ENCODE measurements around the gene TFAP2A.

The TFAP2A gene

DNA sequence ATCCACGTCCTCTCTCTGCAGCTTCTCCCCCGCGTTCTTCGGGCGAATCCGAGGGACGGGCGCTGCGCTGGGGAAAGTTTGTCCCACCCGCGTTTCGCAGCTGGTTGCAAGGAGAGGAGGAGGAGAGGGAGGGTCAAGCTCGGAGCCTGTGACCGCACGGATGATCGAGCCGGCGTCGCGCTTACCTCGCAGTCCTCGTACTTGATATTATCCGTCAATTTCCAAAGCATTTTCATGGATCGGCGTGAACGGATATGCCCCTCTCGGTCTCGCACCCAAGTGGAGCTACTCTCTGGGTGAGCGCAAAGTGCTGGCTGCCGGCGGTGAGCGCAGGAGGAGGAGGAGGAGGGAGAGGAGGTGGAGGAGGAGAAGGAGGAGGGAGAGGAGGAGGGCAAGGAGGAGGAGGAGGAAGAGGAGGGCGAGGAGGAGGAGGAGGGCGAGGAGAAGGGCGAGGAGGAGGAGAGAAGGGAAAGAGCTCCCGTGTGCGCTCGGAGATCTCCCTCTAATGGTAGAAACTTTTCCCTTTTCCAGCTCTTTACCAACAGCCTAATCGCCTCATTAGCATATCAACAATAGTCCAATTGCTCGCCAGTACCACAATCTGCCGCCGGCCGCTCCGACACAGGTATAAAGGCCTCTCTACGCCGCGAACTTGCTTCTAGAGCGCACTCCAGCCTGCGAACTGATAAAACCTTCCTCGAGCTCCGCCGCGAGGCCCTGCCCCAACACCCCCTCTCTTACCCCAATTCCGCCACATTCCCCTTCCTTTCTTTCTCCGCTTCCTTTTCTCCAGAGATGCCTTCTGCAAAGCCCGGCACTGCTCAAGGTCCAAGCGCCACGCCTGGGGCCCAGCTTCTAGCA lies at the start of gene TFAP2A:
Gene TFAP2A (minus strand): TSS at position 319 of the 861 bp plus-strand sequence. CDS start 83 bp downstream, at position 236.
- no peak for DNase-seq (ENCODE audit: low read depth)

DNA sequence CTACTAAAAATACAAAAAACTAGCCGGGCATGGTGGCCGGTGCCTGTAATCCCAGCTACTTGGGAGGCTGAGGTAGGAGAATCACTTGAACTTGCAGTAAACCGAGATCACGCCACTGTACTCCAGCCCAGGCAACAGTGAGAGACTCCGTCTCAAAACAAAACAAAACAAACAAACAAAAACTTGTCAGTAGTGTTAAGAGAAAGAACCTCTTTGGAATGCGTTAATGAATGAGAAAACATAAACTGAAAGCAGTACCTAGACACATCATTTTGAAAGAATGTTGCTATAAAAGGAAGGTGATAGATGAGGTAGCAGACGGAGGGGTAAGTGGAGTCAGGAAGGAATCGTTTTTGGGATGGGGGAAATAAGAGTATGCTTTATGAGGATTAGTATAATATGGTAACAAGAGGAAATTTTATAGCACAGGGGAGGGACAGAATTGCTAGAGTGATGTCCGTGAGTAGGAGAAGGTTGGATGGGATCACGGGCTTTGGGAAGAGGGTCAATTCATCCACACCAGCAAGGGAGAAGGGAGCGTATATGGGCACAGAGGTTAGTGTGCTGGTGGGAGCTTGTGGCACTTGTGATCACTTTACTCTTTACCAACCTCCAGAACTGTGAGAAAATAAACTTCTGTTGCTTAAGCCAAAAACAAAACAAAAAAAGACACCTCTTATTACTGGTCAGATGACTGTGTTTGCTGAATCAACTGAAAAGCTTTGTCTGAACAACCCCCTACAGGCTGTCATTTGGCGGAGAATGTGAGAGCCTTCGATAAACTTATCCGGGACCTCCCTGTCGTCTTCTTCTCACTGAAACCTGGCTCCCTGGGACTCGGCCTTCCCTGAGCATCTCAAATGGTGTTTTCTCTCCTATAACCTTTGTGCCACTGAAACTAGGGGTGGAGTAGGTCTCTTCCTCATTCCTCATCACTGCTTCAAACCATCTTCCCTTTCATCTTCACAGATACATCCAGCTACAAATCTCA lies 48.9 kb upstream of the TFAP2A start:
- no peak for DNase-seq (ENCODE audit: low read depth)

DNA sequence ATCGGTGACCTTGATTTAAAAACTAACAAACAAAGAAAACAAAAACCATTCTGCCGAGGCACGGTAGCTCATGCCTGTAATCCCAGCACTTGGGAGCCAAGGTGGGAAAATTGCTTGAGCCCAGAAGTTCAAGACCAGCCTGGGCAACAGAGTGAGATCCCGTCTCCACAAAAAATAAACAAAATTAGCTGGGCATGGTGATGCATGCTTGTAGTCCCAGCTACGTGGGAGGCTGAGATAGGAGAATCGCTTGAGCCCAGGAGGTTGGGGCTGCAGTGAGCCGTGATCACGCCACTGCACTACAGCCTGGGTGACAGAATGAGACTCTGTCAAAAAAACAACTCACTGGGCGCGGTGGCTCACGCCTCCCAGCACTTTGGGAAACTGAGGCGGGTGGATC lies 48.2 kb upstream of the TFAP2A start:
- no peak for DNase-seq (ENCODE audit: low read depth)

DNA sequence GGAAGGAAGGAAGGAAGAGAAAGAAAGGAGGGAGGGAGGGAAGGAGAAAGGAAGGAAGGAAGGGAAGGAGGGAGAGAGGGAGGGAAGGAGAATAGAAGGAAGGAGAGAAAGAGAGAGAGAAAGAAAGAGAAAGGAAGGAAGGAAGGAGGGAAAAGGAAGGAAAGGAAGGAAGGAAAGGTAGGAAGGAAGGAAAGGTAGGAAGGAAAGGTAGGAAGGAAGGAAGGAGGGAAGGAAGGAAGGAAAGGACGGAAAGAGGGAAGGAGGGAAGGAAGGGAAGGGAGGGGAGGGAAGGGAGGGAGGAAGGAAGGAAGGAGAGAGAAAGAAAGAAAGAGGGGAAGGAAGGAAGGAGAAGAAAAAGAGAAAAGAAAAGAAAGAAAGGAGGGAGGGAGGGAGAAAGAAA lies 47.0 kb upstream of the TFAP2A start:
- no peak for DNase-seq (ENCODE audit: low read depth)

DNA sequence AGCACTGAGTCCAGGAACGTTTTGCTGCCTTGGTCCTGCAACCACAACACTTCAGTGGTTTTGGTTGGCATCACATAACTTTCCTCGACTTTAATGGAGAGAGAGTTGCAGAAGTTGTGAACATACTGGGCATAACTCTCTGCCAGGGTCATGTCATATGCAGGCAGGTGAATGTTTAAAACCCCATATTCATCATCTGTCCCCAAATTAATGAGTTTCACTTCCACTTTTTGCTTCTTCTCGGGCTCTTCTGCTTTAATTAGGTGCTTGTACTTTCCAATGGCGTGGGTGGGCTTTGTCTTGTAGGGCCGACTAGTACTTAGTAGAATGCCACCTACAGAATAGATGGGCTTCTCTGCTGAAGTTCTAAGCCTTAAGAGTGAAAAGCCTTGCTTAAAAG lies 45.2 kb upstream of the TFAP2A start:
- DNase-seq (ENCODE audit: low read depth): no peak

DNA sequence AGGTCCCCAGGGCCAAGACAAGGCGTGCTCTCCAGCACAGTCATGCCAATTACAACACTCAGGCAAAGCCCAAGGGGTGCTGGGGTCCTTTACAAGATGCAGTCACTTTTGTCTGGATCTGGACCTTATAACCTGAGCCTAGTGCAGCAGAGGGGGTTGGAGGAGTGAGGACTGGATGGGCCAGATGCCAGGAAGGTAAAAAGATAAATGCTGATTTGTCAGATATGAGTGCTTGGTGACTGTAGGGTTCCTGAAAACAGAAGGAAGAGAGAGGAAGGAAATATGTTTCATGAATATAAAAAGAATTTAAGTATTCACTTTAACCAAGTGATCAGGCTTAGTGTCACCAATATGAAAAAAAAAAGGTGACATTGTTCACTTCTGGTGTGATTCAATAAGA lies 43.4 kb upstream of the TFAP2A start:
- DNase-seq (ENCODE audit: low read depth): no peak

DNA sequence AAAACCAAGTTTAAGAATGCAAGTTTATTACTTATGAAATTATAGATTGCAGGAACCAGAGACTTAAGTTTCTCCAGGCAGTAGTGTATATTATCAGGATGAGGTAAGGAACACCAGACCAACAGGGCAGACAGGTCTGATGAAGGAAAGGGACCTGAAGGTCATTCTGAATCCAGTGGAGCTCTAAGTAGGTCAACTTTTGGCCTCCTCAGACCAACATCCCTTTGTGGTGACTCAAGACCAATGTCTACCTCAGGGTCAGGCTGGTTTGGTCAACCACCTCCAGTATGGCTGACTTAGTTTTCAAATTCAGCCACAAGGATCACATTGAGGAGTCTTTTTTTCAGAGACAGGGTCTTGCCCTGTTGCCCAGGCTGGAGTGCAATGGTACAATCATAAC lies 38.7 kb upstream of the TFAP2A start:
- DNase-seq (ENCODE audit: low read depth): no peak

DNA sequence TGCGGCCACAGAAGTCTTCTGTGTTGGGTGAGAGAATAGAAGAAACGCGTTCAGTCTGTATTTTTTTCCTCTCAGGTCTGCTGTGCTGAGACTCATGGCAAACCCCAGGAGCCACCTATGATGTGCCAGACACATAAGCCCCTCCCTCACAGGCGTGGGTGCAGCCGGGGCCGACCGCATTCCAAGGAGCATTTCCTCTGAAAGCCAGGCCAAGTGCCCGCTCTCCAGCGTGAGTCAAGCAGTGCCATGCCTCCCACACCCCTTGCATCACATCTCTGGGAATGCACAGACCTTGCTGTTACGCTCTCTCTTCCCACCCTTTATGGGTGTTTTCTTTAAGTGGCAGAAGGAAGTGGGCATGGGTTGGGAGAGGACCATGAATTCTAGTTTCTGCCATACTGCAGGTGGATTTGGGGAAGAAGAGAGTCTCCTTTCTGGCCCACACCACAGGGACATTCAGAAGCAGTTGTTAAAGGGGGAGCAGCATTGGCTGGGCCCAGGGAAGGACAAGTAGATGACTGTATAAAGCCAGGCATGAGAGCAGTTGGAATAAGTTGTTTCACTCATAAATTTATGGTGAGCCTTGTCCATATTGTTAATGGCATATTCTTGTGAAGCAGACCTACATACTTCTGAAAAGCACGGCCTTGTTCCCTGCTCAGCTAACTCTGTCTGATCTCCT lies 37.1 kb upstream of the TFAP2A start:
- DNase-seq (ENCODE audit: low read depth): no peak

DNA sequence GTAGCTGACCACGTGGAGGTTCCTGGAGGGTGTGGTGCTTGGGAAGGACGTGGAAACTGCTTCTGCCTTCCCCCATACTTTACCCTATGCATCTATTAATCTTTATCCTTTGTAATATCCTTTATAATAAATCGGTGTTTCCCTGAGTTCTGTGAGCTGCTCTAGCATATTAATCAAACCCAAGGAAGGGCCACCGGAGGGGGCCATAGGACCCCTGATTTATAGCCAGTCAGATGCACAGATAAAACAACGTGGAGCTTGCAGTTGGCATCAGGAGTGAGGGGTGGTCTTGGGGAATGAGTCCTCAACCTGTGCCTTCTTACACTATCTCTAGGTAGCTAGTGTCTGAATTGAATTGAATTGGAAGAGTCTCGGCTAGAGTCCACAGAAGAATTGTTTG lies 36.5 kb upstream of the TFAP2A start:
- no peak for DNase-seq (ENCODE audit: low read depth)

DNA sequence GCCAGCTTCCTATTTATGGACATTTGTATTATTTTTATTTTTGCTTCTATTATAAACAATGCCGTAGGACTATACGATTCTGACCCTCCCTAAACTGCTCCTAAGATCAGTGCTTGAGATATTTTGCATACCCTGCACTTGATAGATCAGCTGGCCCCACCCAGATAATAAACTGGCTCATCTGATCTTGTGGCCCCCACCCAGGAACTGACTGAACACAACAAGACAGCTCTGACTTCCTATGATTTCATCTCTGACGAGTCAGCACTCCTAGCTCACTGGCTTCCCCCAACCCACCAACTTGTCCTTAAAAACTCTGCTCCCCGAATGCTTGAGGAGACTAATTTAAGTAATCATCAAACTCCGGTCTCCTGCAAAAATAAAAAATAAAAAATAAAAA lies 34.9 kb upstream of the TFAP2A start:
- DNase-seq (ENCODE audit: low read depth): no peak

DNA sequence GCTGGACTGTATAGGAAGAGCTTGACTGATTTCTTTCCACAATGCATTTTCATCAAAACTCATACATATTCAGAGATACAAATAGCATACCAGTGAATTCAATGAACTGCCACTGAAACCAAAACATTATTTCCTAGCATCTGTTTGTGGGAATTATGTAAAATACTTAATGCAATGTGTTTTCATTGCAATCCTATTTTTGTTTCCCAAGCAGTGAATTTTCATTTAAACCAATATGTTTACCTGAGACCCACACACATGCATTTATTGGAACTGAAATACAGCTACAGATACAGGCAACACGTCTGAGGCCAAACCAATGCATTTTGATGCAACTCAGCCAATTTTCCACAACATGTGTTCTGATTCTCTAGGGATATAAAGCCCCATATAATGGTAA lies 33.2 kb upstream of the TFAP2A start:
- DNase-seq (ENCODE audit: low read depth): no peak

DNA sequence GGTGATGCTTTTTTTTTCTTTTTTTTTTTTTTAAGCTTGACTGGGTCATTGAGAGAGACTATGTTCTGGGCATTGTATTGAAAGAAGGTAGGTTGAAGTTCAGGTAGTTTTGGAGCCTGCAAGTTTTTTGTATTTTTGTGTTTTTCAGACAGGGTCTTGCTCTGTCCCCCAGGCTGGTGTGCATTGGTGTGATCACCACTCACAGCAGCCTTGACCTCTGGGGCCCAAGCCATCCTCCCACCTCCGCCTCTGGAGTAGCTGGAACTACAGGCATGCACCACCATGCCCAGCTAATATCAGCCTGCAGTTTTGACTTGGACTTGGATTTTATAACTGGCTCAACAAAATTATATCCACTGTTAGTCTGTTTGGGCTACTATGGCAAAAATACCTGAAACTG lies 31.7 kb upstream of the TFAP2A start:
- DNase-seq (ENCODE audit: low read depth): no peak

DNA sequence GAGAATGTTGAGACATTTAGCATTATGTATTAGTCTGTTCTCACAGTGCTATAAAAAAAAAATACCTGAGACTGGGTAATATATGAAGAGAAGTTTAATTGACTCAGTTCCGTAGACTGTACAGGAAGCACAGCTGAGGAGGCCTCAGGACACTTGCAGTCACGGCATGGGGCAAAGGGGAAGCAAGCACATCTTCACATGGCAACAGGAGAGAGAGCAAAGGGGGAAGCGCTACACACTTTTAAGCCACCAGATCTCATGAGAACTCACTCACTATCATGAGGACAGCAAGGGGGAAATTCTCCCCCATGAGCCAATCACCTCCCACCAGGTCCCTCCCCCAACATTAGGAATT lies 26.8 kb upstream of the TFAP2A start:
- no peak for DNase-seq (ENCODE audit: low read depth)

DNA sequence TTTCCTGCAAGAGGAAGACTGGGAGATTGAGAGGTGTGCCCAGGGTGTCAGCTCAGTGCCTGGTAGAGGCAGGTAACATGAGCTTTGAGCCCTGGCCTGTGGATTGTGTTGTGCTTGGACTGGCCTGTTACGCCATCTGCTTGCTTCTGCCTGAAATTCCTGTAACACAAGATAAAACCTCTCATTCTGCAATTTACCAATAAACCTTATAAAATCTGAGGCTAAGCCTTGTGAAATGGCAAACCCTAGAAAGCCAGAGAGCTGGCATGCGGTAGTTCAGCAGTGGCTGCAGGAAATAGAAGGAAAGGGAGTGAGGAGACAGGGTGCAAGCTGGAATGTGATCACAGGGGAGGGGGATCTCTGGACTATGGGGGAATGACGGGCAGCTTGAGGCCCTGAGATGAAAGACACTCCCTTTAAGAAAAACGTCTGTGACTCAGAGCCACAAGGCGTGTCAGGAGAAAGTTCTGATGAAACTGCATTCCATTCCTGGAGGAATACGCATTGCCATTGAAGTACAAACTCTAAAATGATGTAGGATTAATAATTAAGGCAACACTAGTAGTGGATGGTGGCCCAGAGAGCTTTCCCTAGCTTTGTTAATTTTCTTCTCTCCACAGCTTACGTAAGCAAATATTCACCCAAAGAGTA lies 26.3 kb upstream of the TFAP2A start:
- DNase-seq (ENCODE audit: low read depth): no peak

DNA sequence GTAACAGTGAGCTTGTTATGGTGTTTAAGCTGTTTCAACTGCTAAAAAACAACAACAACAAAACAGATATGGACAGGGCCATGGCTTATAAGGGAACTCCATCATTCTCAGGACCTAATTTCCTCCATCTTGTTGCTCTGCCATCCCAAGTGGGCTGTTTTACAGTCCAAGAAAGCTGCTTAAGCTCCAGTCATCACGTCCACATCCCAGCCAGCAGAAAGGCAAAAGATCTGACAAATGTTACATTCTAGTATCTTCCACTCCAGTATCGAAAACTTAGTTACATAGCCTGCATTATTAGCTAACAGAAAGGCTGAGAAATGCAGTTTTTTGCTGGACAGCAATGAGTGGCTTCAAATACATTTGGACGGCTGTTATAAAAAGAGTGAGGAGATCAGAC lies 23.0 kb upstream of the TFAP2A start:
- no peak for DNase-seq (ENCODE audit: low read depth)

DNA sequence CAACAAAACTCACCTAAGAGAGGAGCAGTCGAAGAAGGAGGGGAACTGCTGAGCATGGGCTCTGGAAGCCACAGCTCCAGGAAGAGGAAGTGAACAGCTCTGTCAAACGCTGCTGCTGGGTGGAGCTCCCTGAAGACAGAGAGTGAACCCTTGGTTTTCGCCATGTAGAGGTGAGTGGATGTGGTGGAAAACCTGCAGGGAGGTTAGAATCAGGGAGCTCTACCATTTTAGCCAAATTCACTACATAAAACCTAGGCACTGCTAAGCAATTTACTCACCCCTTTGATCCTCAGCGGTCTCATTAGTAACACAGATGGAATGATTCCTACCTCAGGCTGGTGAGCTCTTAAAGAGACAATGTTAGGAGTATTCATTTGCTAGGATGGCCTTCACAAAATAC lies 19.4 kb upstream of the TFAP2A start:
- DNase-seq (ENCODE audit: low read depth): no peak

DNA sequence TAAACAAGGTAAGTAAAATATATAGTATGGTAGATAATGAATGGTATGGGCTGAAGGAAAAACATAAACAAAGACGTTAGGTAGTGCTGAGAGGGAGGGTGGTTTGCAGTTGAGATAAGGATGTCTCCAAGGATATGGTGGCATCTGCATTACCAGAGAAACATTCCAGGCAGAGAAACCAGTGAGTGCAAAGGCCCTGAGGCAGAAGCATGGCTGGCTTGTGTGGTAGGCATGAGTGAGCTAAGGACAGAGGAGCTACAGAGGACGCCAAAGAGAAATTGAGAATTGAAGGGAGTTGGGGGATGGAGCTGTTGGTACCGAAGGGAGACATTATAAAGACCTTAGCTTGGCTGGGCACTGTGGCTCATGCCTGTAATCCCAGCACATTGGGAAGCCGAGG lies 18.4 kb upstream of the TFAP2A start:
- DNase-seq (ENCODE audit: low read depth): no peak

DNA sequence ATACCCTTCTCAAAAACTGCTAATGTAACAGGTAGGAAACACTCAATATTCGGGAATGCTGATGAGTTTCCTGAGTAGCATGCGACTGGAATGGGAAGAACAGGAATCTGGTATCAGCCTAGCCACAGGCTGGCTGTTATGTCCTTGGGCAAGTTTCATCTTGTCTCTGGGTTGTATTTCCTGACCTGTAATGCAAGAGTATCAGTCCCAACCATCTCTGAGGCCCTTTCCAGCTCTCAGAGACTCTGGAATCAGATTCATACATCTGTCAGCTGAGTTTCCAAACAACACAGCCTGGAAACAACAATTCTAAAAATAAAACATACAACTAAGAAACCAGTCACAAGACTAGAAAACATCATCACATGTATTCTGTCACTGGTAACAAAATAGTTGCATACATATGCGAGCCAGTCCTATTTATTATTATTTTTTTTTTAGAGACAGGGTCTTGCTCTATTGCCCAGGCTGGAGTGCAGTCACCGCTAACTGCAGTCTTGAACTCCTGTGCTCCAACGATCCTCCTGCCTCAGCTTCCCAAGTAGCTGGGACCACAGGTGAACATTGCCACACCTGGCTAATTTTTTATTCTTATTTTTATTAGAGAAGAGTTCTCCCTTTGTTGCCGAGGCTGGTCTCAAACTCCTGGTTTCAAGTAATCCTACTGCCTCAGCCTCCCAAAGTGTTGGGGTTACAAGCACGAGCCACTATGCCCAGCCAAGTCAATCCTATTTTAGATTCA lies 16.7 kb upstream of the TFAP2A start:
- DNase-seq (ENCODE audit: low read depth): no peak

DNA sequence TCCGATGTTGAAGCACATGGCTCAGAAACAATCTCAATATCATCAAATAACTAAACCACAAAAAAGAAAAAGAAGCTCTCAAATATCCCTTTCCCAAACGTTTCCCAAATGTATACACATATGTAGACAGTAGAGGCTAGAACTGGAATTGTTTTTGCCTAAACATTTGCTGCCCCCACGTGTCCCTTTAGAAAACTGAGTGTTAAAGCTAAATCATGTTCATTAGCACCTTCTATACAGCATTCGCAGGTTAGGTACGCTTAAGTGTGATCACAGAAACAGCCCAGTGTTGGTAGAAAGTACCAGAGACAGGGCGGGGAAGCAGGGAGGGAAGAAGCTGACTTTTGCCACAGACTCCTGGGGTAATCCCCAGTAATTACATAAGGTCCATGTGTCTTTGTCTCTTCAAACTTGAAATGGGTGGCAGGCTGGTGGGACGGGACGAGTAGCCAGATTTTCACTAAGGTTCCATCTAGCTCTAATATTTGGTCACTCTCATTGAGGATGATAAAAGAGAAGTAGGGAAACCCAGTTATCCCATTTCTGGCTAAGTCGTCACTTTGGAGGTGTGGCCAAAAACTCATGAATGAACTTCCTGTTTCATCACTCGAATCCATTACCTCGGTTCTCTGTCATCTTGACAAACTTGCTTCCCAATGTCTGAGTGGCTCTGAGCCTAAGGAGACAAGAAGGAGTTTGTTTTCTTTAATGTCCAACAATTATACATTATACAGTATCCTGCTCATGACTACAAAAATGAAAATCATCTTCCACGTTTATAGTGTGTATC lies 15.0 kb upstream of the TFAP2A start:
- no peak for DNase-seq (ENCODE audit: low read depth)

DNA sequence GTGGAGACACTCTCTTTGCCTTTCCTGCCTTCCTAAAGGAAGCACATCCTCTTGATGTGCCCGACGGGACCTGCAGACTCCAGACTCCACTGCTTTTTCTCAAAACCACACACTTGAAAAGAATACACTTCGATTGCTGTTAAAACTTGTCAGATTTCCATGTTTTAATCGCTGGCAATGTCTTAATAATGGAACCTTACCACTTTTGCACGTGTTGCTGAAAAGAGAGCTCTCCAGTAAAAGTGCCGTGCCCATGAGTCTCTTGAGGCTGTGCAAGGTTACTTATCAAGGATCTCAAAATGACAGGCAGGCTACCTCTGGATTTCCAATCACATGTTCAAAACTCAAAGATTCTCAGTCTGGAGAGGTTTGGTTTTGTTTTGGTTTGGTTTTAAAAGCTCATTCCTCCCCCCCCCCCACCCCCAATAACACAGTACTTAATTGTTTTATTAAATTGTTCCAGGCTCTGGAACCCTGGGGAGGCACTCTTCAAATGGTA lies 12.0 kb upstream of the TFAP2A start:
- no peak for DNase-seq (ENCODE audit: low read depth)

Measured in activated T-cell treated with anti-CD3 and anti-CD28 coated beads for 1 hour (primary cell).